GM23248 (cell line): ENCODE results near the gene WDR27.

Experiments
- EZH2 ChIP-seq: fragments of 200-600 bp; sonication (generic); IDR thresholded peaks from 2 replicates; pipeline ENCODE4 v1.6.1; 2018; ENCODE audit warnings: antibody characterized with exemption, mild to moderate bottlenecking; ENCODE audit not compliant: insufficient read depth, poor library complexity, severe bottlenecking
- EZH2phosphoT487 ChIP-seq: fragments of 200-600 bp; sonication (generic); IDR thresholded peaks from 2 replicates; pipeline ENCODE4 v1.6.1; 2018; ENCODE audit warnings: antibody characterized with exemption, moderate library complexity, mild to moderate bottlenecking, low read depth; ENCODE audit not compliant: insufficient read depth

GRCh38 chr6:169573883-169574282, 127.9 kb downstream of the WDR27 start:
- TF ChIP-seq EZH2 (no peak), EZH2phosphoT487 (no peak)
